T-helper 2 cell treated with Interferon-gamma antibody and Interleukin-4, amounts not matched to agents 5 μg/mL and 100 μg/mL, for 36 hours (primary cell): ENCODE measurements around the gene ACOT12.

Source experiments
- DNase-seq: peaks from one replicate; pipeline ENCODE4 v3.0.0; 2021; ENCODE audit warnings: low spot score
- H3K27ac Mint-ChIP-seq: one replicate; pipeline ENCODE4 v1.8.0; 2021; ENCODE audit warnings: mild to moderate bottlenecking, mixed read lengths
- H3K27me3 Mint-ChIP-seq: one replicate; pipeline ENCODE4 v1.8.0; 2021; ENCODE audit warnings: low read depth, mixed read lengths
- H3K36me3 Mint-ChIP-seq: one replicate; pipeline ENCODE4 v1.8.0; 2021; ENCODE audit warnings: low read depth, mixed read lengths
- H3K4me1 Mint-ChIP-seq: one replicate; pipeline ENCODE4 v1.8.0; 2021; ENCODE audit warnings: low read depth, mixed read lengths
- H3K4me3 Mint-ChIP-seq: one replicate; pipeline ENCODE4 v1.8.0; 2022; ENCODE audit warnings: mild to moderate bottlenecking, moderate library complexity, mixed read lengths
- H3K9me3 Mint-ChIP-seq: one replicate; pipeline ENCODE4 v1.8.0; 2021; ENCODE audit warnings: mixed read lengths

The ACOT12 gene

GRCh38 chr5:81383867-81384266, 10.1 kb downstream of the ACOT12 start:
- Mint-ChIP-seq H3K36me3 (no peaks in the 10 kb centered on the region), H3K9me3 (no peaks in the 10 kb centered on the region), H3K4me3 (no peak overlapping the region), H3K4me1 (no peaks in the 10 kb centered on the region), H3K27me3 (peaks cover 12% of the 10 kb centered on the region), H3K27ac (no peak overlapping the region)
- DNase-seq: no peak

- Mint-ChIP-seq H3K27ac (no peak overlapping the region), H3K9me3 (no peaks in the 10 kb centered on the region), H3K4me1 (peaks cover 3% of the 10 kb centered on the region), H3K4me3 (no peak overlapping the region), H3K36me3 (no peaks in the 10 kb centered on the region), H3K27me3 (peaks cover 21% of the 10 kb centered on the region)
- DNase-seq: no peak
Observed at GRCh38 chr5:81371354-81371876, 22.5 kb downstream of the ACOT12 start.

GRCh38 chr5:81370912-81371311, 23.0 kb downstream of the ACOT12 start:
- no peak overlapping the region for H3K27ac Mint-ChIP-seq
- no peaks in the 10 kb centered on the region for H3K36me3 Mint-ChIP-seq
- no peaks in the 10 kb centered on the region for H3K9me3 Mint-ChIP-seq
- peaks cover 3% of the 10 kb centered on the region for H3K4me1 Mint-ChIP-seq
- no peak for DNase-seq
- H3K27me3 Mint-ChIP-seq: peaks cover 19% of the 10 kb centered on the region
- H3K4me3 Mint-ChIP-seq: no peak overlapping the region

GRCh38 chr5:81365541-81365940, 28.4 kb downstream of the ACOT12 start:
- H3K36me3 Mint-ChIP-seq: no peaks in the 10 kb centered on the region
- H3K4me3 Mint-ChIP-seq: no peak overlapping the region
- H3K27me3 Mint-ChIP-seq: peaks cover 13% of the 10 kb centered on the region
- DNase-seq: no peak
- no peak overlapping the region for H3K27ac Mint-ChIP-seq
- no peaks in the 10 kb centered on the region for H3K9me3 Mint-ChIP-seq
- peaks cover 3% of the 10 kb centered on the region for H3K4me1 Mint-ChIP-seq

- Mint-ChIP-seq H3K4me3 (no peak overlapping the region), H3K4me1 (no peaks in the 10 kb centered on the region), H3K36me3 (no peaks in the 10 kb centered on the region), H3K27ac (no peak overlapping the region), H3K27me3 (peaks cover 14% of the 10 kb centered on the region), H3K9me3 (no peaks in the 10 kb centered on the region)
- no peak for DNase-seq
Observed at GRCh38 chr5:81363093-81363871, 30.7 kb downstream of the ACOT12 start.

GRCh38 chr5:81361600-81361999, 32.3 kb downstream of the ACOT12 start:
- Mint-ChIP-seq H3K4me1 (no peaks in the 10 kb centered on the region), H3K9me3 (no peaks in the 10 kb centered on the region), H3K4me3 (no peak overlapping the region), H3K27ac (no peak overlapping the region), H3K27me3 (peaks cover 9% of the 10 kb centered on the region), H3K36me3 (no peaks in the 10 kb centered on the region)
- DNase-seq: no peak

GRCh38 chr5:81360640-81361039, 33.3 kb downstream of the ACOT12 start:
- H3K27ac Mint-ChIP-seq: no peak overlapping the region
- no peaks in the 10 kb centered on the region for H3K36me3 Mint-ChIP-seq
- H3K9me3 Mint-ChIP-seq: no peaks in the 10 kb centered on the region
- H3K4me1 Mint-ChIP-seq: no peaks in the 10 kb centered on the region
- peaks cover 6% of the 10 kb centered on the region for H3K27me3 Mint-ChIP-seq
- DNase-seq: no peak
- no peak overlapping the region for H3K4me3 Mint-ChIP-seq

- Mint-ChIP-seq H3K27ac (no peak overlapping the region), H3K36me3 (no peaks in the 10 kb centered on the region), H3K4me1 (no peaks in the 10 kb centered on the region), H3K4me3 (no peak overlapping the region), H3K27me3 (peaks cover 2% of the 10 kb centered on the region), H3K9me3 (no peaks in the 10 kb centered on the region)
- DNase-seq: no peak
Observed at GRCh38 chr5:81359881-81360280, 34.1 kb downstream of the ACOT12 start.

- Mint-ChIP-seq H3K4me3 (no peak overlapping the region), H3K9me3 (no peaks in the 10 kb centered on the region), H3K36me3 (no peaks in the 10 kb centered on the region), H3K27ac (no peak overlapping the region), H3K27me3 (peaks cover 2% of the 10 kb centered on the region), H3K4me1 (no peaks in the 10 kb centered on the region)
- no peak for DNase-seq
Observed at GRCh38 chr5:81359108-81359507, 34.8 kb downstream of the ACOT12 start.

GRCh38 chr5:81355291-81356251, 38.4 kb downstream of the ACOT12 start:
- H3K4me1 Mint-ChIP-seq: no peaks in the 10 kb centered on the region
- H3K27ac Mint-ChIP-seq: no peak overlapping the region
- DNase-seq: no peak
- H3K4me3 Mint-ChIP-seq: no peak overlapping the region
- H3K27me3 Mint-ChIP-seq: peaks cover 5% of the 10 kb centered on the region
- H3K9me3 Mint-ChIP-seq: no peaks in the 10 kb centered on the region
- H3K36me3 Mint-ChIP-seq: no peaks in the 10 kb centered on the region

GRCh38 chr5:81354093-81354492, 39.8 kb downstream of the ACOT12 start:
- no peak overlapping the region for H3K4me3 Mint-ChIP-seq
- H3K4me1 Mint-ChIP-seq: no peaks in the 10 kb centered on the region
- no peak for DNase-seq
- peaks cover 3% of the 10 kb centered on the region for H3K27me3 Mint-ChIP-seq
- H3K36me3 Mint-ChIP-seq: no peaks in the 10 kb centered on the region
- H3K9me3 Mint-ChIP-seq: no peaks in the 10 kb centered on the region
- H3K27ac Mint-ChIP-seq: no peak overlapping the region

GRCh38 chr5:81353189-81353588, 40.7 kb downstream of the ACOT12 start:
- peaks cover 3% of the 10 kb centered on the region for H3K27me3 Mint-ChIP-seq
- no peaks in the 10 kb centered on the region for H3K9me3 Mint-ChIP-seq
- no peaks in the 10 kb centered on the region for H3K36me3 Mint-ChIP-seq
- DNase-seq: no peak
- H3K27ac Mint-ChIP-seq: no peak overlapping the region
- no peaks in the 10 kb centered on the region for H3K4me1 Mint-ChIP-seq
- H3K4me3 Mint-ChIP-seq: no peak overlapping the region

GRCh38 chr5:81350507-81350906, 43.4 kb downstream of the ACOT12 start:
- Mint-ChIP-seq H3K27ac (no peak overlapping the region), H3K4me3 (no peak overlapping the region), H3K36me3 (no peaks in the 10 kb centered on the region), H3K4me1 (no peaks in the 10 kb centered on the region), H3K27me3 (peaks cover 5% of the 10 kb centered on the region), H3K9me3 (no peaks in the 10 kb centered on the region)
- DNase-seq: no peak

- no peak overlapping the region for H3K4me3 Mint-ChIP-seq
- no peaks in the 10 kb centered on the region for H3K36me3 Mint-ChIP-seq
- H3K27me3 Mint-ChIP-seq: peaks cover 5% of the 10 kb centered on the region
- H3K4me1 Mint-ChIP-seq: no peaks in the 10 kb centered on the region
- H3K27ac Mint-ChIP-seq: no peak overlapping the region
- no peaks in the 10 kb centered on the region for H3K9me3 Mint-ChIP-seq
- DNase-seq: no peak
Observed at GRCh38 chr5:81349161-81349560, 44.8 kb downstream of the ACOT12 start.
